Endothelial cell of umbilical vein (primary cell): ENCODE measurements around the gene ZNF334. TPM values are rescaled to one million over a fixed set of nuclear protein-coding genes. Genes with fewer than 3 reads are reported as not detected.

Source experiments
- BruUV-seq: library from RNA; stranded (reverse); fragments of 400-500 nt; replicated peaks from 2 replicates; lab custom pipeline; 2021; lab: Mats Ljungman, UMichigan
- CTCF ChIA-PET: fragments of 300-600, 350-600 bp; sonication (Branson Sonifier 250); formaldehyde crosslinking; loops from one replicate; lab custom pipeline; 2021; ENCODE audit warnings: antibody characterized with exemption, inconsistent platforms; lab: Charles Lee
- POLR2A ChIA-PET: fragments of 300-600, 350-600 bp; sonication (Branson Sonifier 250); formaldehyde crosslinking; loops from one replicate; lab custom pipeline; 2021; ENCODE audit warnings: antibody characterized with exemption, inconsistent platforms; lab: Charles Lee
- DNase-seq: peaks from one replicate; pipeline ENCODE4 v3.0.0-alpha.2; 2011; ENCODE audit warnings: low read depth, low spot score
- FAIRE-seq: peaks from 2 replicates; lab custom pipeline; 2011; peaks lifted over from hg19 to GRCh38; lab: Jason Lieb, UNC
- H2AFZ ChIP-seq: 2 replicates; pipeline ENCODE4 v1.6.0; 2012; ENCODE audit warnings: low read depth, low read length, control low read depth, inconsistent platforms
- H3K27ac ChIP-seq: 2 replicates; pipeline ENCODE4 v1.5.1; 2011; ENCODE audit warnings: low read depth, mild to moderate bottlenecking, control low read depth, low read length, moderate library complexity; ENCODE audit not compliant: insufficient read depth
- H3K27me3 ChIP-seq, 2 experiments: 2 replicates each; pipeline versions ENCODE4 v1.6.0 to v1.6.1; 2011; ENCODE audit warnings: low read length in 2 of 2, mixed read lengths in 1 of 2; ENCODE audit not compliant: control insufficient read depth in 2 of 2, insufficient read depth in 2 of 2
- H3K36me3 ChIP-seq, 2 experiments: 2 replicates in 1 of 2; 3 replicates in 1 of 2; pipeline ENCODE4 v1.5.1; 2011; ENCODE audit warnings: low read length in 2 of 2, mild to moderate bottlenecking in 1 of 2, moderate library complexity in 1 of 2; ENCODE audit not compliant: control insufficient read depth in 2 of 2, insufficient read depth in 2 of 2; ENCODE audit errors: extremely low read depth in 1 of 2
- H3K4me1 ChIP-seq: 3 replicates; pipeline ENCODE4 v1.5.1; 2011; ENCODE audit warnings: mild to moderate bottlenecking, low read length; ENCODE audit not compliant: control insufficient read depth, insufficient read depth; ENCODE audit errors: extremely low read depth
- H3K4me2 ChIP-seq: 2 replicates; pipeline ENCODE4 v1.6.1; 2011; ENCODE audit warnings: low read length, control low read depth, mixed read lengths; ENCODE audit not compliant: insufficient read depth
- H3K4me3 ChIP-seq, 3 experiments: fragments of 200-600 bp in 1 of 3; sonication (generic), shearing (Covaris generic) in 1 of 3; replicated peaks in 1 of 3; 2 replicates each; pipeline ENCODE4 v1.5.1; 2011 to 2016; ENCODE audit warnings: control low read depth in 3 of 3, low read length in 3 of 3, mild to moderate bottlenecking in 2 of 3, inconsistent platforms in 1 of 3, low read depth in 1 of 3, moderate library complexity in 1 of 3; ENCODE audit not compliant: insufficient read depth in 1 of 3
- H3K79me2 ChIP-seq: 2 replicates; pipeline ENCODE4 v1.6.0; 2012; ENCODE audit warnings: low read length, inconsistent platforms; ENCODE audit not compliant: control insufficient read depth, insufficient read depth
- H3K9ac ChIP-seq: replicated peaks from 2 replicates; pipeline ENCODE3; 2011; ENCODE audit warnings: low read length, control low read depth; ENCODE audit not compliant: insufficient read depth; ENCODE audit errors: extremely low read depth
- H3K9me1 ChIP-seq: replicated peaks from 3 replicates; pipeline ENCODE4 v1.6.0; 2011; ENCODE audit warnings: mild to moderate bottlenecking, low read length; ENCODE audit not compliant: control insufficient read depth, insufficient read depth; ENCODE audit errors: extremely low read depth
- H3K9me3 ChIP-seq: replicated peaks from 2 replicates; pipeline ENCODE4 v1.5.1; 2012; ENCODE audit warnings: low read length, inconsistent platforms; ENCODE audit not compliant: control insufficient read depth, insufficient read depth
- H4K20me1 ChIP-seq: replicated peaks from 2 replicates; pipeline ENCODE3; 2011; ENCODE audit warnings: mild to moderate bottlenecking, low read length; ENCODE audit not compliant: control insufficient read depth, insufficient read depth; ENCODE audit errors: extremely low read depth
- EZH2 ChIP-seq: IDR thresholded peaks from 2 replicates; pipeline ENCODE4 v1.6.1; 2012; ENCODE audit warnings: borderline replicate concordance, low read depth, mild to moderate bottlenecking, moderate library complexity, low read length, inconsistent platforms; ENCODE audit not compliant: severe bottlenecking
- FOS ChIP-seq: IDR thresholded peaks from 2 replicates; pipeline ENCODE4 v1.6.1; 2011; ENCODE audit warnings: mild to moderate bottlenecking, low read length, moderate library complexity, borderline replicate concordance; ENCODE audit not compliant: insufficient read depth
- GATA2 ChIP-seq: IDR thresholded peaks from 2 replicates; pipeline ENCODE4 v1.7.0; 2011; ENCODE audit warnings: low read depth, mild to moderate bottlenecking, moderate library complexity, mixed read lengths, low read length; ENCODE audit not compliant: insufficient read length, insufficient read depth
- JUN ChIP-seq: IDR thresholded peaks from 2 replicates; pipeline ENCODE4 v1.6.1; 2011; ENCODE audit warnings: borderline replicate concordance, low read depth; ENCODE audit not compliant: insufficient read length, insufficient read depth
- MYC ChIP-seq: IDR thresholded peaks from one replicate; pipeline ENCODE4 v1.6.1; 2011; ENCODE audit warnings: mild to moderate bottlenecking, low read depth, low read length
- POLR2A ChIP-seq: IDR thresholded peaks from 2 replicates; pipeline ENCODE4 v1.6.1; 2012; ENCODE audit warnings: low read depth, mild to moderate bottlenecking, control low read depth, low read length
- POLR2AphosphoS5 ChIP-seq: IDR thresholded peaks from 2 replicates; pipeline ENCODE4 v1.6.1; 2012; ENCODE audit warnings: low read depth, mild to moderate bottlenecking, control low read depth, low read length, moderate library complexity; ENCODE audit not compliant: insufficient read depth
- dilution Hi-C: fragments of 300-500 bp; cut with MboI; formaldehyde crosslinking; loops from one replicate; pipeline ENCODE4 v1.15.0; 2019; ENCODE audit warnings: low sequenced_read_pairs; ENCODE audit not compliant: extremely low pct_ligation_motif_present
- intact Hi-C: fragments of 100-400 bp; cut with micrococcal nuclease; formaldehyde crosslinking; loops from one replicate; pipeline ENCODE4 v1.10.0; 2022
- polyA plus RNA-seq, 4 experiments: library from polyadenylated mRNA; depleted of rRNA in 3 of 4; stranded (reverse) in 3 of 4; unstranded in 1 of 4; fragments of >200 nt; gene quantifications; 2 replicates each; pipeline versions ENCODE4 v1.2.1 to v1.2.3, GENCODE V29; 2011 to 2012; ENCODE audit warnings: missing spikeins in 1 of 4
- total RNA-seq: library from RNA; stranded (reverse); gene quantifications from 2 replicates; pipeline ENCODE4 v1.2.3, GENCODE V29; 2021
- TF ChIP-seq, protein P1 (sequence below), 2 donors: IDR thresholded peaks; 1 replicate in 1 of 2; 2 replicates in 1 of 2; pipeline ENCODE4 v1.5.1; 2011; ENCODE audit warnings: low read length in 2 of 2, mild to moderate bottlenecking in 2 of 2, moderate library complexity in 2 of 2, control low read depth in 1 of 2, inconsistent platforms in 1 of 2, low read depth in 1 of 2; ENCODE audit not compliant: insufficient read depth in 1 of 2; ENCODE audit errors: extremely low read depth in 1 of 2
- TF ChIP-seq, protein P2 (sequence below): IDR thresholded peaks from 2 replicates; pipeline ENCODE4 v1.6.1; 2011; ENCODE audit not compliant: insufficient read depth, insufficient read length

The ZNF334 gene
- total and polyA plus RNA-seq, 2 donors (not counting 3 experiments of a cell fraction or from before 2014, with no cell fraction given): 0.08 to 1.6 TPM

DNA sequence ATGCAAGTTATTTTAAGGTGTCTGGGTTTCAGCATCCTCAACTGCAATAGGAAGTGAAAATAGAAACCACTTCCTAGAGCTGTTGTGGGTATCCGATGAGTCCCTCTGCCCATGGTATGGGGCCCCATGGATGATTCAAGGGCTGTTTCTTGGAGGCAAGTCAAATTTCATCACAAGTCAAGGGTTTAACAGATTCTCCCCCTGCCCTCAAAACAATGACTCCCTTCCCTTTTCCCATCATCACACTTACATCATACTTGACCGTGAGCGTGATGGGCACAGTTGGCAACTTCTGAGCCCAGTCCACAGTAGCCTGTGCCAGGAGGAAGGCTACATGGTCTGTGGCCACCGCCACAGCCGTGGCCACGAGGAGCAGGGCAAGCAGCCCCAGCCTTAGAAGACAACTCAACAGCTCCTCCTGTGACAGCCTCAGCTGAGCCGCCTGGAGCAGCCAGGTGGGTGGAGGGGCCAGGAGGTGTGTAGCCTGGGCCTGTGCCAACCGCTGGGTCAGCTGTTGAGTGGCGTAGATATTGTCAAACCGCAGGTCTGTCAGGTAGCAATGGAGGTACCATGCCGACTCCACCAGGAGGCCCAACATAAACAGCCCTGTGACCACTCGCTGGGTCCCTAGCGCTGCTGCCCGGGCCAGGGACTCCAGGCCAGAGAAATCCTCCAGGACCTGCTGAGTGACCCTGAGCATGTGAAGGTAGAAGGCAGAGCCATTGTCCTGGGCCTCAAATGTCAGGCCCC, 31.9 kb upstream of the ZNF334 start:
- Histone ChIP-seq H3K4me2 (no peak overlapping the region), H3K9ac (no peak overlapping the region), H4K20me1 (no peaks in the 10 kb centered on the region), H3K27ac (no peak overlapping the region), H2AFZ (no peak overlapping the region), H3K9me1 (no peaks in the 10 kb centered on the region), H3K36me3 (no peaks in the 10 kb centered on the region), H3K9me3 (no peaks in the 10 kb centered on the region), H3K4me1 (no peaks in the 10 kb centered on the region), H3K27me3 (no peaks in the 10 kb centered on the region), H3K4me3 (no peak overlapping the region), H3K79me2 (no peaks in the 10 kb centered on the region)
- ChIA-PET POLR2A (no interaction called here), CTCF (interaction anchor here (0.8 to 1.8 kb wide), 12 partner anchors 12 to 211 kb away, joined by 3 to 29 read pairs (median 5); partner anchors contain the start of gene TP53RK)
- intact Hi-C loops: no loop called here
- no TSS peak for BruUV-seq
- no peak for TF ChIP-seq GATA2
- TF ChIP-seq, protein P1, sequence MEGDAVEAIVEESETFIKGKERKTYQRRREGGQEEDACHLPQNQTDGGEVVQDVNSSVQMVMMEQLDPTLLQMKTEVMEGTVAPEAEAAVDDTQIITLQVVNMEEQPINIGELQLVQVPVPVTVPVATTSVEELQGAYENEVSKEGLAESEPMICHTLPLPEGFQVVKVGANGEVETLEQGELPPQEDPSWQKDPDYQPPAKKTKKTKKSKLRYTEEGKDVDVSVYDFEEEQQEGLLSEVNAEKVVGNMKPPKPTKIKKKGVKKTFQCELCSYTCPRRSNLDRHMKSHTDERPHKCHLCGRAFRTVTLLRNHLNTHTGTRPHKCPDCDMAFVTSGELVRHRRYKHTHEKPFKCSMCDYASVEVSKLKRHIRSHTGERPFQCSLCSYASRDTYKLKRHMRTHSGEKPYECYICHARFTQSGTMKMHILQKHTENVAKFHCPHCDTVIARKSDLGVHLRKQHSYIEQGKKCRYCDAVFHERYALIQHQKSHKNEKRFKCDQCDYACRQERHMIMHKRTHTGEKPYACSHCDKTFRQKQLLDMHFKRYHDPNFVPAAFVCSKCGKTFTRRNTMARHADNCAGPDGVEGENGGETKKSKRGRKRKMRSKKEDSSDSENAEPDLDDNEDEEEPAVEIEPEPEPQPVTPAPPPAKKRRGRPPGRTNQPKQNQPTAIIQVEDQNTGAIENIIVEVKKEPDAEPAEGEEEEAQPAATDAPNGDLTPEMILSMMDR (IDR thresholded peaks at IDR 0.05; ENCODE audit: extremely low read depth in 1 of 2, insufficient read depth in 1 of 2, low read depth in 1 of 2, low read length in 2 of 2): no peak
- no peak for TF ChIP-seq JUN
- no peak for TF ChIP-seq EZH2
- TF ChIP-seq FOS: no peak
- TF ChIP-seq MYC: no peak
- TF ChIP-seq POLR2AphosphoS5: no peak
- TF ChIP-seq POLR2A: no peak
- TF ChIP-seq, protein P2, sequence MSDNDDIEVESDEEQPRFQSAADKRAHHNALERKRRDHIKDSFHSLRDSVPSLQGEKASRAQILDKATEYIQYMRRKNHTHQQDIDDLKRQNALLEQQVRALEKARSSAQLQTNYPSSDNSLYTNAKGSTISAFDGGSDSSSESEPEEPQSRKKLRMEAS: no peak
- FAIRE-seq (no peak), DNase-seq (no peak)
- dilution Hi-C loops: no loop called here
